DND-41 (cell line): Measurements from ENCODE around the gene PIK3IP1.

Experiments used
- ATAC-seq: fragments of 200-7000 bp; cut with Tn5 transposase; 3 replicates; pipeline ENCODE4 v1.9.1; 2021; ENCODE audit warnings: low read depth; ENCODE audit not compliant: insufficient read depth
- DNase-seq: peaks from one replicate; pipeline ENCODE4 v3.0.0-alpha.2; 2020
- H2AFZ ChIP-seq: 2 replicates; pipeline ENCODE4 v1.6.0; 2012; ENCODE audit warnings: low read depth, low read length
- H3K27ac ChIP-seq: 2 replicates; pipeline ENCODE4 v1.5.1; 2012; ENCODE audit warnings: low read length, inconsistent platforms
- H3K27me3 ChIP-seq: fragments of 200-600 bp; sonication (generic); 2 replicates; pipeline ENCODE4 v1.6.0; 2012; ENCODE audit warnings: low read length, mild to moderate bottlenecking, inconsistent platforms; ENCODE audit not compliant: insufficient read depth, poor library complexity
- H3K36me3 ChIP-seq: 2 replicates; pipeline ENCODE4 v1.5.1; 2012; ENCODE audit warnings: low read length, inconsistent platforms; ENCODE audit not compliant: insufficient read depth
- H3K4me1 ChIP-seq: 2 replicates; pipeline ENCODE4 v1.5.1; 2012; ENCODE audit warnings: mild to moderate bottlenecking, low read length; ENCODE audit not compliant: insufficient read depth
- H3K4me2 ChIP-seq: 2 replicates; pipeline ENCODE4 v1.6.0; 2012; ENCODE audit warnings: mild to moderate bottlenecking, moderate library complexity, low read length, inconsistent platforms; ENCODE audit not compliant: insufficient read depth
- H3K4me3 ChIP-seq, 2 experiments: fragments of 200-600 bp in 1 of 2; shearing (Covaris generic) in 1 of 2; 2 replicates each; pipeline ENCODE4 v1.5.1; 2012 to 2016; ENCODE audit warnings: inconsistent platforms in 2 of 2, low read length in 2 of 2, mild to moderate bottlenecking in 2 of 2, low read depth in 1 of 2, moderate library complexity in 1 of 2
- H3K79me2 ChIP-seq: 2 replicates; pipeline ENCODE4 v1.6.0; 2012; ENCODE audit warnings: low read length, inconsistent platforms; ENCODE audit not compliant: insufficient read depth
- H3K9ac ChIP-seq: 2 replicates; pipeline ENCODE4 v1.6.0; 2012; ENCODE audit warnings: low read depth, mild to moderate bottlenecking, inconsistent platforms, low read length, moderate library complexity
- H3K9me3 ChIP-seq: 2 replicates; pipeline ENCODE4 v1.5.1; 2012; ENCODE audit warnings: low read length, moderate library complexity, mild to moderate bottlenecking, inconsistent platforms; ENCODE audit not compliant: insufficient read depth, severe bottlenecking
- H4K20me1 ChIP-seq: 2 replicates; pipeline ENCODE4 v1.6.0; 2012; ENCODE audit warnings: low read length; ENCODE audit not compliant: insufficient read depth
- CTCF ChIP-seq: IDR thresholded peaks from 2 replicates; pipeline ENCODE4 v1.5.1; 2012; ENCODE audit warnings: borderline replicate concordance, low read length, moderate library complexity, mild to moderate bottlenecking; ENCODE audit not compliant: poor library complexity, severe bottlenecking; ENCODE audit errors: extremely low read depth
- EZH2 ChIP-seq: IDR thresholded peaks from 3 replicates; pipeline ENCODE4 v1.6.1; 2012; ENCODE audit warnings: borderline replicate concordance, low read depth, mild to moderate bottlenecking, moderate library complexity, low read length, inconsistent platforms; ENCODE audit not compliant: severe bottlenecking

The PIK3IP1 gene

GRCh38 chr22:31290494-31291471 is 1.5 kb downstream of the PIK3IP1 start:
- Histone ChIP-seq H3K4me3 (peak overlapping the region; percentile 25 to 66; a peak in 3 of 4 replicates), H3K4me2 (peak overlapping the region; percentile 89), H3K27ac (peak overlapping the region; percentile 48; the same call in 1 of the 2 replicates), H3K9me3 (no peaks in the 10 kb centered on the region), H3K9ac (peak overlapping the region; percentile 58), H3K36me3 (peaks cover 5% of the 10 kb centered on the region; the same call in 1 of the 2 replicates), H3K79me2 (no peaks in the 10 kb centered on the region), H3K4me1 (peaks cover 47% of the 10 kb centered on the region), H2AFZ (peak overlapping the region; percentile 77), H4K20me1 (no peaks in the 10 kb centered on the region), H3K27me3 (no peaks in the 10 kb centered on the region)
- peak; percentile 96 for ATAC-seq
- TF ChIP-seq EZH2 (no peak), CTCF (no peak)
- DNase-seq, result peak; percentile 88

- H4K20me1 ChIP-seq, result no peaks in the 10 kb centered on the region
- H3K4me3 ChIP-seq, result no peak overlapping the region
- H3K27me3 ChIP-seq, result no peaks in the 10 kb centered on the region
- no peak overlapping the region for H2AFZ ChIP-seq
- peaks cover 5% of the 10 kb centered on the region; the same call in 1 of the 2 replicates for H3K36me3 ChIP-seq
- H3K9ac ChIP-seq, result no peak overlapping the region
- peaks cover 55% of the 10 kb centered on the region for H3K4me1 ChIP-seq
- no peaks in the 10 kb centered on the region for H3K79me2 ChIP-seq
- no peak overlapping the region for H3K27ac ChIP-seq
- no peak for TF ChIP-seq EZH2
- no peak for TF ChIP-seq CTCF
- no peak for ATAC-seq
- H3K4me2 ChIP-seq, result no peak overlapping the region
- no peaks in the 10 kb centered on the region for H3K9me3 ChIP-seq
- DNase-seq, result no peak
These were observed 2.9 kb downstream of the PIK3IP1 start for GRCh38 chr22:31289344-31289743.

- Histone ChIP-seq H3K9ac (no peak overlapping the region), H3K4me2 (no peak overlapping the region), H3K27ac (no peak overlapping the region), H3K36me3 (peaks cover 7% of the 10 kb centered on the region; the same call in 1 of the 2 replicates), H4K20me1 (no peaks in the 10 kb centered on the region), H3K79me2 (no peaks in the 10 kb centered on the region), H3K9me3 (no peaks in the 10 kb centered on the region), H3K27me3 (no peaks in the 10 kb centered on the region), H3K4me3 (no peak overlapping the region), H3K4me1 (peaks cover 55% of the 10 kb centered on the region), H2AFZ (no peak overlapping the region)
- no peak for DNase-seq
- TF ChIP-seq EZH2 (no peak), CTCF (no peak)
- no peak for ATAC-seq
These were observed 3.6 kb downstream of the PIK3IP1 start for GRCh38 chr22:31288496-31289240.
